Measurements from ENCODE around the gene SLC28A2. TPM values are rescaled to one million over a fixed set of nuclear protein-coding genes. Genes with fewer than 3 reads are reported as not detected.

SLC28A2 gene
- total RNA-seq, 1 experiment from 2014 or later: 0.23 TPM

Other genes starting within 250 kb of the SLC28A2 start
- 34.0 TPM for gene SORD, start 229.0 kb upstream of the SLC28A2 start, total RNA-seq (2021; ENCODE audit: unreplicated experiment)
- 0.08 TPM for gene DUOX2, start 138.1 kb upstream of the SLC28A2 start, total RNA-seq (2021; ENCODE audit: unreplicated experiment)
- gene DUOXA2, start 137.9 kb upstream of the SLC28A2 start, total RNA-seq (2021; ENCODE audit: unreplicated experiment): not detected
- gene DUOXA1, start 122.4 kb upstream of the SLC28A2 start, total RNA-seq (2021; ENCODE audit: unreplicated experiment): not detected
- gene DUOX1, start 122.2 kb upstream of the SLC28A2 start, total RNA-seq (2021; ENCODE audit: unreplicated experiment): 0.31 TPM
- 3.0 TPM for gene SHF, start 64.3 kb upstream of the SLC28A2 start, total RNA-seq (2021; ENCODE audit: unreplicated experiment)
- 7.6 TPM for gene GATM, start 126.3 kb downstream of the SLC28A2 start, total RNA-seq (2021; ENCODE audit: unreplicated experiment)